NCI-H2196 (cell line): ENCODE data around the gene C1orf174.

Experiments
- DNase-seq: peaks from one replicate; lab custom pipeline; 2025; ENCODE audit not compliant: unreplicated experiment; lab: John Stamatoyannopoulos, UW

Gene C1orf174

GRCh38 chr1:3900150-3900968 lies at the start of gene C1orf174:
Gene C1orf174, minus strand, starts transcription at chr1:3900272. Its CDS starts 86 bp downstream, at chr1:3900186.
- peak; percentile 95 for DNase-seq

- peak; percentile 87 for DNase-seq
These were observed 48.3 kb upstream of the C1orf174 start for GRCh38 chr1:3948344-3948743.

GRCh38 chr1:3945916-3946840 lies 46.1 kb upstream of the C1orf174 start:
- DNase-seq: no peak

GRCh38 chr1:3945222-3945621 lies 45.1 kb upstream of the C1orf174 start:
- no peak for DNase-seq

GRCh38 chr1:3944578-3945125 lies 44.6 kb upstream of the C1orf174 start:
- no peak for DNase-seq

GRCh38 chr1:3943806-3944577 lies 43.9 kb upstream of the C1orf174 start:
- DNase-seq: no peak

- DNase-seq: no peak
These were observed 43.0 kb upstream of the C1orf174 start for GRCh38 chr1:3943123-3943431.

GRCh38 chr1:3942416-3943122 lies 42.5 kb upstream of the C1orf174 start:
- peak; percentile 83 for DNase-seq

- no peak for DNase-seq
These were observed 40.8 kb upstream of the C1orf174 start for GRCh38 chr1:3940754-3941345.

GRCh38 chr1:3940081-3940753 lies 40.1 kb upstream of the C1orf174 start:
- DNase-seq: no peak

- DNase-seq: no peak
These were observed 39.4 kb upstream of the C1orf174 start for GRCh38 chr1:3939242-3940080.

- no peak for DNase-seq
These were observed 32.3 kb upstream of the C1orf174 start for GRCh38 chr1:3932156-3932919.

GRCh38 chr1:3931007-3931912 lies 31.2 kb upstream of the C1orf174 start:
- no peak for DNase-seq

- no peak for DNase-seq
These were observed 30.4 kb upstream of the C1orf174 start for GRCh38 chr1:3930301-3931006.

GRCh38 chr1:3929126-3929525 lies 29.1 kb upstream of the C1orf174 start:
- DNase-seq: no peak

- no peak for DNase-seq
These were observed 28.5 kb upstream of the C1orf174 start for GRCh38 chr1:3928586-3928985.
